GM18867 (cell line): Measurements from ENCODE around the gene C2orf66.

Source experiments
- ATAC-seq: cut with Tn5 transposase; IDR thresholded peaks from one replicate; pipeline ENCODE4 v1.9.1; 2021; ENCODE audit warnings: mild to moderate bottlenecking, moderate library complexity; ENCODE audit not compliant: unreplicated experiment

Gene C2orf66

DNA sequence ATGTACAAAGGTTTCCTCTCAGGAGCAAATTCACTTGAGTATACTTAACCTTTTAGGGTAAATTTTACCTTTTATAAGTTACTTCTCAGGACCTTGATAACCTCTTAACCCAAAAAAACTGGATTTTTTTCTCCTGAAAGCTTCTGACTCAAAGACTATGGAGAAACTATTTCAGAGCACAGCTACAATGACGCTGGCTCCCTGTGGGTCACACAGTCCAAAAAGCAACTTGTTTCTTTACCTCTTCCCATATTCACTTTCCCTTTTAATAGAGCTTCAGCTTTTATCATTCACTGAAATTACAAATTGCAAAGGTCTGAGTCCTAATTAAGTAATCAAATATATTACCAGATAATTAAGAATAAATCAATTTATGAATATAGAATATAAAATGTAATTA is 42.1 kb downstream of the C2orf66 start:
- ATAC-seq, result no peak

DNA sequence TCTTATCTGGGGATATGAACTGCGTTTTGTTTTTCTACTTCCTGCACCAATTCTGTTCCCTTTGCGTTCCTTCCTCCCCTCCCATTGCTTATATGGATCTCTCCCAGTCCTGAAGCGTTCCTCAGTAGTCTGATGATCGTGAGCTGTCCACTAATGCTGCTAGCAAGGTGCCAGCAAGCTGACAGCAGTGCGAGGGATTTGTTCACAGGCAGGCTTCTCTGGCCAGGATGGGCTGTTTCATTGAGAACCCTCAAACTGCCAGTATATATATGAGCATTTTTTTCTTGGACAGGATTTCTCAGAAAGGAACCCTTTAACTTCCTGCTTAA is 49.8 kb downstream of the C2orf66 start:
- no peak for ATAC-seq

- ATAC-seq, result no peak
Observed at GRCh38 chr2:196758474-196759377, 50.4 kb downstream of the C2orf66 start.
